ENCODE measurements around the gene FOXA2.
"Not testable (repeated sequence)": the region's sequence is repeated elsewhere in the genome, so short reads cannot be mapped to it uniquely, and the experiment has no call there.

The FOXA2 gene

DNA sequence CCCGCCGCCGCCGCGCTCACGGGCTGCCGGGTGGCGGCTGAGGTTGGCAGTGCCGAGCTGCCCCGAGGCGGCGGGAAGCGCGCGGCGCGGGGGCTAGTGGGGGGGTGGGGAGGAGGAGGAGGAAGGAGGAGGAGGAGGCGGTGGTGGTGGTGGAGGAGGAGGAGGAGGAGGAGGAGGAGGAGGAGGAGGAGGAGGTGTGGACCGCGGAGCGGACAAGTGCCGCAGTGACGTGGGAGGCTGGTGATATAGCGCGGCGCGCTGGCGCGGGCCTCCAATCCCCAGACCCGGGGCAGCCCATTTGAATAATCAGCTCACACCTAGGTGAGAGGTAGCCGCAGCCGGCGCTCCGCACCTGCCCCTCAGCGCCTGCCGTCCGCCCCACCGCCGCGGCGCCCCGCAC, at the start of gene FOXA2:
Gene FOXA2 (minus strand): TSS at position 51 of the 400 bp plus-strand sequence. CDS start 294 bp downstream, outside the sequence.
- DNase-seq = no peak

DNA sequence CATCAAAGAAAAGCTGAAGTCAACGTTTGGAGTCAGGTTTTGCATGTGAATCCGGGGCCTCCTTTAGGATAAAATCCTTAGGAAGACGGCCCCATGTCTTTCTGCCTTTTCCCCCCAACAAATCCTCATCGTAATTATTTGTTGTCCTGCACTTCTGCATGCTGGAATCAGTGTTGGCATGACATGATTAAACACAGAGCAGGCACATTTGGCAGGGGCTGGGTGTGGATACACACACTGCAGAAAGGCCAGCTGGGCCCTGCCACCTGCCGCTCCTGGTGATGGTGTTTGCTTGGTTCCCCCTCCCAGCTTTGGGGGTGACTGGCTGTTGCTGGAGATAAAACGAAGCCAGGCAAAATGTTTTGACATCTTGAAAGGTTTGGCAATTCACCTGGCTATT, 46.3 kb upstream of the FOXA2 start:
- DNase-seq = no peak

DNA sequence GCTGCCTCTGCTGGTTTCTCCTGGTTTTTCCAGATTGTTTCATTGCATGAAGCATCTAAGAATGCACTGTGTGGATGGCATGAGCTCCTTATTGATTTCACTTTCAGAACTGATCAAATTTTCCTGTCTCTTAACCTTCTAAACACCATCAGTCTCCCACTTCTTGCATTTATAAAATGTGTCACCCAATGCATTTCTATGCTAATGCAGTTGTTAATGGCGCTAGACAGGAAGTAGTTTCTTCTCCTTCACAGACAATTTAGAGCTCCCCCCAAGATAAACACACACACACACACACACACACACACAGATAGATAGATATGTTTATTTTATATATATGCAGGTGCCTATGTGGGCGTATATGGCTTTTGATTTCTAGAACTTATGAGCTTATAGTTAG, 45.6 kb upstream of the FOXA2 start:
- DNase-seq = no peak

DNA sequence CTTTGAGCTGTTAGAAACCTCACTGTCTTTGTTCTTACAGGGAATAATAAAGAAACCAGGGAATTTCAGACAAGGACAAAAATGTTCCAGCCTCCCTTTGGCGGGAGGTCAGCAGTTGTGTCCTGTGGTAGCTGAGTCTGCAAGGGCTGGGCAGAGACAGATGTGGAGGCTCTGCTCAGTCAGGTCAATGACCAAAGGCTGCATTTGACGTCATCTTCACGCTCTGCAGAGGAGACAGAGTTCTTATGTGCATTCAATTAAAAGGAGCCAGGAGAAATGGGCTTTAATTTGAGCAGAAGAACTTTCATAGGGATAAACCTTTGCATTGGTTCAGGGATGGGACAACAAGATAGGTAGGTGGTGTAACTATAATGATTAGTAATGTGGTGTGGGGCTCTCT, 45.1 kb upstream of the FOXA2 start:
- no peak for DNase-seq

DNA sequence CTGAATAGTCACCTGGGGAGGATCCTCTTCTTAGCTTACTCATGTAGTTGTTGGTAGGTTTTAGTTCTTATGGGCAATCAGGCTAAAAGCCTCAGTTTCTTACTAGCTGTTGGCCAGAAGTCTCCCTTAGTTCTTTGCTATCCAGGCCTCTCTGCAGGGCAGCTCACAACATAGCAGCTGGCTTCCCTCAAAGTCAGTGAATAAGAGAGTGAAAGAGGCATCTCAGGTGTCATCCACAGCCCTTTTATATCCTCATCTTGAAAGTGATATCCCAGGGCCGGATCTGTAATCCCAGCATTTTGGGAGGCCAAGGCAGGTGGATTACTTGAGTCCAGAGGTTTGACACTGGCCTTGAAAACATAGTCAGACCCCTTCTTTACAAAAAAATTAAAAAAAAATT, 42.1 kb upstream of the FOXA2 start:
- no peak for DNase-seq

DNA sequence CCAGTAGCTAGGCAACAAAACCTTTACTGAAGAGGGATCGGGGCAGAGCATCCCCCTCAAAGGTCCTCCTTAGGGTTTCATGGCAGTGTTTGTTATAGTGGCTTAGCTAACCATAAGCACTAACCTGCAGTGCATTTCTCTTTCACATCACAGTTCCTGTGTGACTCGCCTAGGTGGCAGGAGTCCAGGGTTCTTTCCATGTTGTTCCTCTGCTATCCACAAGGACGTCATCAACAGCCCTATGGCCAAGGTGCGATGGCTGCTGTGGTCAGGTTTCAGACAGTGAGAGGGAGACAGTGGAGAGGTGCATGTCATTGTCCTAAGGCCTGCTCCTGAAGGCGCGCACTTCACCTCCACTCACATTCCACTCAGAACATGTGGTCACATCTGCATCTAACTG, 38.8 kb upstream of the FOXA2 start:
- DNase-seq = no peak

DNA sequence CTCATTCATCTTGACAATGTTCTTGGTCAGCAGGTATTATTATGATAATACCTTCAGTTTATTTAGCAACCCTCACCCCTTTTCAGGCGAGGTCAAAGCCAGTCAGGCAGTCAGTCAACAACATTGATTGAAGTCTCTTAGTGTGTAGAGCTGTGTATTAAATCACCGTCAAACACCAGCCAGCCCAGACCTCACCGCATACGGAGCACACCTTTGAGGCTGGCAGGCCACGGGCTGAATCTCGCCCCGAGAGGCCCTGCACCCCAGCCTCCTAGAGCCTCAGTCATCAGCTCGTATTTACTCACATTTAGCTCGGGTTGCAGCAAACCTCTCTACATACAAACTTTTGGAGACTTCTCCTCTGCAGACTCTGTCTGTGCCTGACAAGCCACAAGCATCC, 36.0 kb upstream of the FOXA2 start:
- no peak for DNase-seq

DNA sequence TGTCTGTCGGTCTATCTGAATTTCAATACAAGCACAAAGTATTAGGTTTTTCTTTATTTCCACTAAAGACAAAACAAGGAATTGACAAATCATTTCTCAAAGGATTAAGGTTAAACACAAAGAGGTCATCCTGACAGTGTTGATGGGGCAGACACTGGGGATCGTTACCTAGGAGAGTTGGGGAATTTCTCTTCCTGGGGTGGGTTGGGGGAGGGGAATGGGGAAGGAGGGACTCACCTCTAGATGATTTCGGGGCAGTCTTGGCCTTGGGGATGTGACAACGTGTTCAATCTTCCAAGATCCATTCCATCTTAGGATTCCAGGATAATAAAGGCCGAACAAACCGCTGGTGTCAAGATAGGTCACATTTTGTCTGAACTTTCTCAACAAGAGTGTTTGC, 35.4 kb upstream of the FOXA2 start:
- DNase-seq = no peak

DNA sequence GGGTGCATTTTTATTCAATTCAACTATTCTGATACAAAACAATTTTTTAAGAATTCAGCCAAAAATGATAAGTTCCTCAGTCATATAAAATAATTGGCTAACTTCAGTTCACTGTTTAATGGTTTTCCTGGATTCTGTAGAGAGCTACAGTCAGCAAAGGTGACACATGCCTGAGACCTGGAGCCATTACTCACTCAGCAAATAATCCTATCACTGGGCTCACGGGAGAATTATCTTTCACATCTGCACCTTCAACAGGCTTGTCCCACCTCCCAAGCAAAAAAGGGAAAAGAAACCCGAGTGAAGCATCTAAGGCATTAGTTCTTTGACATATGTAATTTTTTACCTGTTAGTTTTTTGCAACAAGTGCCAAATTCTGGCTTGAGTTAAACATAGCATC, 34.9 kb upstream of the FOXA2 start:
- DNase-seq = no peak

DNA sequence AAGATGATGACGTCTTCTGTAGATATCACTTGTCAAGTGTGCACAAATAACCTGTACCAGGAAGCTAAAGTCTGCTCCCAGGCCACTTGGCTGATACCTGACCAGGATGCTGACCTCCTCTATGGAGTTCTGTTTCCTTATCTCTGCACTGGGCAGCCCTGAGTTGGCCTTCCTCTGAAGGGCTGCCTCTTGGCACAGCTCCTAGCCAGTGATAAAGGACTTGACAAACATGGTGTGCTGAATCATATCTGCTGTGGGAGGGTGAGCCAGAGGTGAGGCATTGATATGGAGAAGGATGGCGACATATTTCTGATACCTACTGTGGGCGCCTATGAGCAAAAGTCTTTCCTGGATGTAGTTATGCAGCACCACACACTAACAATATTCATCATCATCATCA, 32.8 kb upstream of the FOXA2 start:
- no peak for DNase-seq

DNA sequence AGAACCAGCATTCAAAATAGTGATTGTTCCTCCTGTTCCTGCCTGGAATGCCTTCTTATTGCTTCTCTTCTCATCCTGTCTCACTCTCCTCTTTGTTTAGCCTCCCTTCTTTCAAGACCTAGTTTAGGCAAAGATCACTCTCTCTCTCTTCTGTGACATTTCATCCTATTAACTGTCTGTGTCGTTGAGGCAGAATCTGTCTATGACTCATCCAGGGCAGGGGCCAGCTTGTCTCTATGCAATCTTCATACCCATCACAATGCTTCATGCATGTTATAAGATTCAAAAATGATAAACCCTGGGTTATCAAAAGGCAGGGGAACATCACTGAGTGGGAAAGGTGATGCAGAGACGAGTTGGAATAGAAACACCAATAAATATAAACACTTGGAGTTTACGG, 32.2 kb upstream of the FOXA2 start:
- no peak for DNase-seq

DNA sequence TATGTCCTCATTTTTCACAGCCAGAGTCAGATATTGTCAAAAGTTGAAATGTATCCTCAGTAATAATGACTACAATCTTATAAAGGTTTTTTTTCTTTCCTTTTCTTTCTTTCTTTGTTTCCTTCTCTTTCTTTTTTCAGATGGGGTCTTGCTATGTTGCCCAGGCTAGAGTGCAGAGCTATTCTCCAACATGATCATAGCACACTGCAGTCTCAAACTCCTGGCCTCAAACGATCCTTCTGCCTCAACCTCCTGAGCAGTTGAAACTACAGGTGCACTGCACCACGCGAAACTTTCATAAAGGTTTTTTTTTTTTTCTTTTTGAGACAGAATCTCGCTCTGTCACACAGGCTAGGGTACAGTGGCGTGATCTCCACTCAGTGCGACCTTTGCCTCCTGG, 31.1 kb upstream of the FOXA2 start:
- DNase-seq = no peak

DNA sequence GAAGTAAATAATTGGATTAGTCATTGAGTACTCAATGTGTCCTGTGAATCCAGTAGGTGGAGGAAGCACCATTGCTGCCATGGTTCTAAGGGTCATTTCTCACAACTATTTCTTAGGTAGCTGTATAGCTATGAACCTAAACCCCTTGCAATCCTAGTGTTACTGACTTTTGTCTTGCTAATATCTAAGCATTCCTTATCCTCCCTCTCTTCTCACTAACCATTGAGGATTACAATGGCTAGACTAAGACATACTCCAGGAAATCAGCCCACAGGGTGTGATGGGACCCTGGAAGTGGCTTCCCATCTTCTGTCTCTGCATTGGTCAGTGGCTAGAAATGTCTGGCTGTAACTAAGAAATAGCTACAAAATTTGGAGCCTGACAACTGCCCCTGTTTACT, 27.3 kb upstream of the FOXA2 start:
- no peak for DNase-seq

DNA sequence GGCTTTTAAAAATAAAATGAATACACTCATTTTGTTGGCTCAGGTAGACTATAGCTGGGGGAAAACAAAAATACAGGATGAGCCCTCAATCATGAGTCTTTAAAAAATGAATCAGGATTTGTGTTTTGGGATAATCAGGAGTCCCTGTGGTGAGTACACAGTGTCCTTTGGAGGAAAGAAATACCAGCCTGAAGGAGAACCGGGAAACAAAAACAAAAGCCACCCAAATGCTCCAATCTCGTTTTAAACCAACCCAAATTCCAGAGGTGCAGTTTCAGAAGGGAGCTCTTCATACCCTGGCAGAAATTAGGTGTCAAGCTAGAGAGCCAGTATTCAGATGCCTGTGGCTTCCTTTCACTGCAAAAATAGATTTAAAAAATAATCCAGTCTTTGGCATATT, 23.3 kb upstream of the FOXA2 start:
- DNase-seq = no peak

DNA sequence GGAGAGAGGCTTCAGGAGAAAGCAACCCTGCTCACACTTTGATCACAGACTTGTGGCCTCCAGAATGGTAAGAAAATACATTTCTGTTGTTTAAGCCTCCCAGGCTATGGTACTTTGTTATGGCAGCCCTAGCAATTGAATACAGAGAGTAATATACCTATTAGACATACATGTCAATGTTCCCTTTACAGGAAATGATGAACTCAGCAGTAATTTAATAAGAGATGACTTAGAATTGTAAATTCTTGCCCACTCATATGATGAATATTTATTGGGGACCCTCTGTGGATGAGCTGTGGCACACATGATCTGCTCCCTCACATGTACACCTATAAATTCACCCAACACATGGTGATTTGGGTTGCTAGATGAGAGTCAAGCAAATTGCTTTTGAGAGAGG, 20.4 kb upstream of the FOXA2 start:
- DNase-seq = no peak

DNA sequence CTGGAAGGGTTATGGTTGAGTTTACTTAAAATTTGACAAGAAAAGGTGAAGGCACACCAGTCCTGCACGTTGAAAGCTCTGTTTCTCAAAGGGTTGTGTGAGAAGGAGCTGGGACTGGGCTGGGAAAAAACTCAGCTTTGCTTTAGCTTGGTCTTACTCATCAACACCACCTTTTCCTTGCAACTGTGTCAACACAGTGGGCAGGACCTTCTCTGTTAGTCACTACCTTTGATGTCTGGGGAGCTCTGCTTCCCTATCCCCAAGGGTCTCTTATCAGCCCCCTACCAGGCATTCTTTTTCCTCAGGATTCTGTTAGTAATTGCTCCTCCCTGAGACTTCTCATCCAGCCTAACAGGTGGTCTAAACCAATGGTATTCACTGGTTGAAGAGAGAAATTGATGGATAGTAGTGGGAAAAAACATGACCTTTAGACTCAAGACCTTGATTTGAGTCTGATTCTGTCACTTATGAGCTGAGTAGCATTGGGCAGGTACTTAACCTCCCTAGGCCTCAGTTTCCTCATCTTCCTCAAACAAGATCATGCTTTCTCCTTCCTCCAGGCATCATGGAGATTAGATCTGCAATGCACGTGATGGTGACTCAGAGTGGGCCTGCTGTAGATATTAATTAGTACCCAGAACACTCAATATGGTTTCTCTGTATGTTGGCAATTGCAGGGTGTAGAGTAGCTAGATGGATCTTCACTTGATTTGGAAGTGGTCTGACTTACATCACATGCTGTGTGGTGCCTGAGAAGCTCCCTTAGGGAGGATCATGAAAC, 17.2 kb upstream of the FOXA2 start:
- no peak for DNase-seq

DNA sequence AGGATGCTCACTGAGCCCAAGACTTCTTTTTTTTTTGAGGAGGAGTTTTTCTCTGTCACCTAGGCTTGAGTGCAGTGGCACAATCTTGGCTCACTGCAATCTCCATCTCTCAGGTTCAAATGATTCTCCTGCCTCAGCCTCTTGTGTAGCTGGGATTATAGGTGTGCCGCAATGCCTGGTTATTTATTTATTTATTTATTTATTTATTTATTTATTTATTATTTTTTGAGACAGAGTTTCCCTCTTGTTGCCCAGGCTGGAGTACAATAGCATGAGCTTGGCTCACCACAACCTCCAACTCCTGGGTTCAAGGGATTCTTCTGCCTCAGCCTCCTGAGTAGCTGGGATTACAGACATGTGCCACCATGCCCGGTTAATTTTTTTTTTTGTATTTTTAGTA, 14.9 kb upstream of the FOXA2 start:
- DNase-seq = not testable (repeated sequence)

DNA sequence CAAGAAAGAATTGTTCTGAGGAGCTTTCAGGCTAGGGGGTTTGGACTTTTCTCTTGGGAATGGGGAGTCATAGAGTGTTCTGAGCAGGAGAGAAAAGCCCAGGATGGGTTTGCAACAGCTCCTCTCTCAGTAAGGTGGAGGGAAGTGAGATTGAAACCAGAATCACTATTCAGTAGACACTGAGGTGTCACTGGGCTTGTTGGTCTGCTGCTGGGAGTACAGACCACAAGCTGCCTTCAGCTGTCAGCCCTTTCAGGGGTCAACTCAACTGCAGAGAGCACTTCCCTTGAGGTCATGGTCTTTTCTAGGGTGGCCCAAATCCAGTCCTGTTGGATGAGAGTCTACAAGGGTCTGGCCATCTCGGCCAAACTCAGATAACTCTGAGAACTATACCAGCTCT, 12.9 kb upstream of the FOXA2 start:
- DNase-seq = no peak

DNA sequence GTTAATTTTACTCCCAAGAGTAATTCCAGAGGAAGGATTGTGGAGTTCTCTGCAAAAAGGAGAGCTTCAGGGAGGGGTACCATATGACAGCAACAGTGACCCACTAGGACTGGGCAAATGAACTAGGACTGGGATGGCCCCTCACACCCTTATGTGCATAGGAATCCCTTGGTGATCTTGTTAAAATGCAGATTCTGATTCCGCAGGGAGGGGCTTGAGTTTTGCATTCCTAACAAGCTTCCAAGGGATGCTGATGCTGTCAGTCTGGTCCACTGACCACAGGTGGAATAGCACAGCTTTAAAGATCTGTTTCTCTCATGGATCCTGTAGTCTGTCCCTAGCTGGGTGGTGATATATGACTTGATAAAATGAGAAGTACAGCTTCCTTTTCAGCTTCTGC, 6.3 kb upstream of the FOXA2 start:
- DNase-seq = no peak

DNA sequence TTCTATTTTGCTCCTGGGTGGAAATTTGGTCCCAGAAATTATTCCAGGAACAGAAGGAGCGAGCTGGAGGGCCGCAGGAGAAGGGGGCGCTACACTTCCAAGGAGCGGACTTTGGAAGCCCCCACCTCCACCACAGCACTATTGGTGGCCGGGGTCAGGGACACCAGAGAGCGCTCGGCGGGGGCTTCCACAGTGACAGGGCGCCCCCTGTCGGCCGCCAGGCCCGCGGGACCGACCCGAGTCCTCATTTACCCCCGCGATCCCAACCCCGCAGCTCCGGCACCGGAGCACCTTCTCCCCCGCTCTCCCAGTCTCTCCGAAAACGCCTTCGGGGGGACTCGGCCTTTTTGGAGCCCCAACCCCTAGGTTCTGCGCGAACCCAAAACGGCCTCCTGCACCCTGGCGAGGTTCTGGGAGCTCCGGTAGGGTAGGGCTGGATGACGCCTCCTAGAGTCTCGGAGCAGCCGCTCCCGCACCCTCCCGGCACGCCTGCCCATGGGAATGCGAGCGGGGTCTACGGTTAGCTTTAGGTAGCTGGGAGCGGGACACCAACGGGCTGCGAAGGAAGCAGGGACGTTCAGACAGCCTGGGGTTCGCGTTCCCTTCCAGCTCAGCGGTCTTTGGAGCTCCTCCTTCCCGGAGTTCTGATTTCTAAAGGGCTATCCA, 2.4 kb upstream of the FOXA2 start:
- no peak for DNase-seq

DNA sequence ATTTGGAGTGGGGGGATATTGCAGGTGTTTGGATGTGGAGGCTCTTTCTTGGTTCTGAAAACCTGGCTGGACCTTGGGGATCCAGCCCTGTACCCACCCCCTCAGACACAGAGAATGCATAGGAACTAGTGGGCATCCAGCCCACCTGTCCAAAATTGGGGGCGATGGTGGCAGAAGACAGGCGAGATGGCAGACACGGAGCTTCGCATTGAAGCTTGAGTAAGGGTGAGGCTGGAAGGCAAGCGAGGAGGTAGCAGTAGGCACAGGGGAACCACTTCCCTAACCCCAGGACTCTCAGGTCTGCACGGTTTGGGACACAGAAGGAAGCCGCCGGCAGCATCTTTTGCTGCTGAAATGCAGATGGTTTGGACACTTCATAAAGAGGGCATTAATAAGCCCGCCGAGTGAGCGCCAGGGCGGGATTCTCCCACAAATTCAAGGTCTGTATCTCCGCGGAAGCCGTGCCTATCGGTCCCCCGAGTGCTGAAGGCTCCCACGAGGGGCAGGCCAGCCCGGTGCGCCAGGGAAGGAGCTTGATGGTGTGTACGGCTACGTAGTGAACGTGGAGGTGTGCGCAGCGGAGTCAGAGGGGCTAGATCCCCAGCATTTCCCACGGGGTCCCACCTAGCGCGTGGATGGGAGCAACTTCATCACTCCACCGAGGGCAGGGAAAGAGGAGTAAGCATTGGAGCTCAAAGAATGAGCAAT, 1.6 kb upstream of the FOXA2 start:
- no peak for DNase-seq

DNA sequence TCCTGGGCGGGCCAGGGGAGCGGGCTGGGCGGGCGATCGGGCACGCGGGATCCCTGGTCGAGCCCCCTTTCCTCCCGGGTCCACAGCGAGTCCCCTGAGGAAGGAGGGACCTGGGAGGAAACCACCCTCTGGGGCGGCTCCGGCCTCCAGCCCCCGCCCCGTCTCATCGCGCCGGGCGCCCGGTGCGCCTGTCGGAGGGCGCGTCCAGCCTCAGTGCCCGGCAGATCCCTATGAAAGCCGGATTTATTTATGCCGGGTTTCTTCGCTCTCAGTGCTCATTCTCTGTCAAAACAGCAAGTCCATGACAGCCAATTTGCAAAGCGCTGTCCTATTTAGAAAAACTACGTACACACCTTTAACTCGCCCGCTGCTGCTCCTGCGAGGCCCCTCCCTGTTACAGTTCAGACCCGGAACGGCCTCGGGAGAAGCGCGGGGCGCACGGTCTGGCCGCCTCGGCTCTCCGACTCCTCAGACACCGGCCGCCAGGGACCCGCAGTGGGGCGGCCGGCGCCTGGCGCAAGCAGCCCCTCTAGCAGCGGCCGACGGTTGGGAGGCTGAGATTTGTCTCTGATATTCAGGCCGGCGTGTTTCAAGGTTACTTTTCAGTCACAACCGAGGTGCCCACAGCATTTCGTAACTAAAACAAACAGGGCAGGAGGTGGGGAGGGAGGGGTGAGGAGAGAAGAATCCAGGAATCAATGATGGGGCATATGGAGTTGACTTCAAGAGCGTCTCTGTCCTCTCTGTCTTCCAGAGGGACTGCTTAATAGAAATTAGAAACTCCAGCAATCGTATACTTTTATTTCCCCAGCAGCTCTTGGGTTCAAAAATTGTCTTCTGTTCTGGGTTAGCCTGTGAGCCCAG, 782 bp upstream of the FOXA2 start:
- no peak for DNase-seq

Data from activated CD4-positive, alpha-beta T cell treated with anti-CD3 and anti-CD28 coated beads for 1 hour (primary cell).